Subcutaneous abdominal adipose tissue (tissue), 5 donors: ENCODE results near the gene CHCHD6.

Source experiments
- H3K27ac ChIP-seq: one replicate; pipeline ENCODE4 v1.7.0; 2013; ENCODE audit warnings: low read depth, mild to moderate bottlenecking, inconsistent platforms, low read length, moderate library complexity
- H3K27me3 ChIP-seq, 5 donors: one replicate each; pipeline ENCODE4 v1.7.0; 2013; ENCODE audit warnings: low read length in 5 of 5, inconsistent platforms in 1 of 5; ENCODE audit not compliant: control insufficient read depth in 5 of 5, insufficient read depth in 4 of 5
- H3K36me3 ChIP-seq, 5 donors: one replicate each; pipeline ENCODE4 v1.7.0; 2013; ENCODE audit warnings: low read length in 5 of 5; ENCODE audit not compliant: control insufficient read depth in 5 of 5, insufficient read depth in 5 of 5
- H3K4me1 ChIP-seq, 5 donors: one replicate each; pipeline ENCODE4 v1.7.0; 2013; ENCODE audit warnings: low read length in 5 of 5, mild to moderate bottlenecking in 3 of 5, moderate library complexity in 1 of 5; ENCODE audit not compliant: control insufficient read depth in 5 of 5, insufficient read depth in 5 of 5
- H3K4me3 ChIP-seq, 5 donors: one replicate each; pipeline ENCODE4 v1.7.0; 2013; ENCODE audit warnings: low read length in 5 of 5, low read depth in 1 of 5
- H3K9ac ChIP-seq, 5 donors: one replicate each; pipeline ENCODE4 v1.7.0; 2013; ENCODE audit warnings: low read length in 5 of 5, mild to moderate bottlenecking in 4 of 5, moderate library complexity in 3 of 5
- H3K9me3 ChIP-seq, 5 donors: one replicate each; pipeline ENCODE4 v1.7.0; 2013; ENCODE audit warnings: low read length in 5 of 5; ENCODE audit not compliant: control insufficient read depth in 5 of 5
- donor health status: healthy.
- donor health status: healthy.
- donor health status: healthy.
- donor health status: healthy.
- donor health status: healthy.

Gene CHCHD6

GRCh38 chr3:126988451-126989021 lies 284.5 kb downstream of the CHCHD6 start:
- H3K9me3 ChIP-seq: no peaks in the 10 kb centered on the region
- H3K27me3 ChIP-seq: no peaks in the 10 kb centered on the region
- no peak overlapping the region for H3K9ac ChIP-seq
- no peak overlapping the region for H3K27ac ChIP-seq
- H3K36me3 ChIP-seq: peaks cover 0 to 41% (median 21%) of the 10 kb centered on the region in 5 donors
- peaks cover 0 to 54% (median 42%) of the 10 kb centered on the region in 5 donors for H3K4me1 ChIP-seq
- no peak overlapping the region for H3K4me3 ChIP-seq

DNA sequence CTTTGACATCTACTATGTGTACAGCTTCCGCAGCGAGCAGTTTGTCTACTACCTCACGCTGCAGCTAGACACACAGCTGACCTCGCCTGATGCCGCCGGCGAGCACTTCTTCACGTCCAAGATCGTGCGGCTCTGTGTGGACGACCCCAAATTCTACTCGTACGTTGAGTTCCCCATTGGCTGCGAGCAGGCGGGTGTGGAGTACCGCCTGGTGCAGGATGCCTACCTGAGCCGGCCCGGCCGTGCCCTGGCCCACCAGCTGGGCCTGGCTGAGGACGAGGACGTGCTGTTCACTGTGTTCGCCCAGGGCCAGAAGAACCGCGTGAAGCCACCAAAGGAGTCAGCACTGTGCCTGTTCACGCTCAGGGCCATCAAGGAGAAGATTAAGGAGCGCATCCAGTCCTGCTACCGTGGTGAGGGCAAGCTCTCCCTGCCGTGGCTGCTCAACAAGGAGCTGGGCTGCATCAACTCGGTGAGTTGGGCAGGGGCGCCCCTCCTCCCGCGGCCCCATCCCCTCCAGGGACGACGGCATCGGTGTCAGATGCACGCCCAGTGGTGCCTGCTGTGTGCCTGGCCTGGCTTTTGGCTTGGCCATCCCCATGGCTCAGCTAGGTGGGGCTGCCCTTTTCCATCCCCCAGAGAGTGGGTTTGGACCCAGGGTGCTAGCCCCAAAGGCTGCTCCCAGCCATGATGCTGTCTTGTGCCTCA lies 285.4 kb downstream of the CHCHD6 start:
- Histone ChIP-seq H3K27ac (no peak overlapping the region), H3K27me3 (no peaks in the 10 kb centered on the region), H3K4me1 (peaks cover 7 to 55% (median 43%) of the 10 kb centered on the region in 5 donors), H3K36me3 (peaks cover 0 to 41% (median 21%) of the 10 kb centered on the region in 5 donors), H3K9me3 (no peaks in the 10 kb centered on the region), H3K9ac (no peak overlapping the region), H3K4me3 (no peak overlapping the region)

DNA sequence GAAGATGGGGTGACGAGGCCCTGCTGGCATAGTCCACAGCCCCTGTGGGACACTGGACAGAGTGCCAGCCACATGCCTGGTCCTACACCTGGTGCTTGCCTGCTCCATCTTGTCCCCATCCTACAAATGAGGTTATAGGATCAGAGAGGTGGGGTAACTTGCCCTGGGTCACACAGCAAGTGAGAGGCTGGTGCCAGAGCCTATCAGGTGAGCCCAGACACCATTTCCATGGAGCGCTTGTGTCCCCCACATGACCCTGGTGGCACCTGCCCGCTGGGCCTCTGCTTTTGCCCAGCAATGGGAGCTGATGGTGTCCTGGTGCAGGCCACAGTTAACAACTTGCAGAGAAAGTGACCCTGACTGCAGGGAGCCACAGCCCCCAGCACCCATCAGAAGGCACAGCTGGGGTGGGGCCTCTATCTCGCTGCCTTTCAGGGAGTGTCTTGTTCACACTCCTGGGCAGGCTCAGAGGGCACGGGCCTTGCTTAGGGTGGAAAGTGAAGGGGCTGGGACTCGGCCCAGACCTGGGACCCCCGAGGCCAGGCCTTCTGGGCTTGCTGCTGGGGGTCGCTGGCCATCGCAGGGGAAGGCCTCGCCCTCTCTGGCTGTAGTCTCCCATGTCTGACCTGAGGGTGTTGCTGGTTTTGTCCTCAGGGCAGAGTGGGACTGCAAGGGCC lies 286.1 kb downstream of the CHCHD6 start:
- no peaks in the 10 kb centered on the region for H3K9me3 ChIP-seq
- no peak overlapping the region for H3K27ac ChIP-seq
- no peaks in the 10 kb centered on the region for H3K27me3 ChIP-seq
- no peak overlapping the region for H3K9ac ChIP-seq
- H3K4me3 ChIP-seq: no peak overlapping the region
- H3K4me1 ChIP-seq: peaks cover 7 to 55% (median 43%) of the 10 kb centered on the region in 5 donors
- H3K36me3 ChIP-seq: peaks cover 0 to 43% (median 21%) of the 10 kb centered on the region in 5 donors

DNA sequence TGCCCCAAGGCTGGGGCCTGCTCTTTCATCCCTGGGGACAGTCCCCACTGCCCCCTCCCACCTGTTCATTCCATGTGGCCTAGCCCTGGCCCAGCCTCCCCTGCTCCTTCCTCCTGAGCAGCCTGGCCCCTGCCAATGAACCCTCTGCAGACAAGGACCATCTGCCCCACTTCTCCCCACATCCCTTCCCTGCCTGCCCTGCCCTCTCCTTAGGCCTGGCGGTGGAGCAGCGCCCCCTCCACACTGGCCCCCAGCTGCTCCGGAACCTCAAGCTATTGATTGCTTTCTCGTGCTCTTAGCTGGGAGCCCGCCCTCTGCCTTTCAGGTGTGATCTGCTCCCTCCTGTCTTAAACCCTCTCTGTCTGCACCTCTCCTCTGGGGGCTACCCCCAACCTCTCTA lies 286.9 kb downstream of the CHCHD6 start:
- H3K27me3 ChIP-seq: no peaks in the 10 kb centered on the region
- peaks cover 0 to 43% (median 21%) of the 10 kb centered on the region in 5 donors for H3K36me3 ChIP-seq
- no peak overlapping the region for H3K27ac ChIP-seq
- no peak overlapping the region for H3K4me3 ChIP-seq
- no peak overlapping the region for H3K9ac ChIP-seq
- peaks cover 7 to 53% (median 37%) of the 10 kb centered on the region in 5 donors for H3K4me1 ChIP-seq
- no peaks in the 10 kb centered on the region for H3K9me3 ChIP-seq

GRCh38 chr3:126991366-126992200 lies 287.5 kb downstream of the CHCHD6 start:
- Histone ChIP-seq H3K4me3 (no peak overlapping the region), H3K9ac (peak overlapping the region in 1 of 5 donors; percentile 37), H3K27ac (no peak overlapping the region), H3K27me3 (no peaks in the 10 kb centered on the region), H3K36me3 (peaks cover 0 to 47% (median 21%) of the 10 kb centered on the region in 5 donors), H3K9me3 (no peaks in the 10 kb centered on the region), H3K4me1 (peaks cover 7 to 52% (median 36%) of the 10 kb centered on the region in 5 donors)

- H3K36me3 ChIP-seq: peaks cover 0 to 53% (median 21%) of the 10 kb centered on the region in 5 donors
- peaks cover 8 to 47% (median 30%) of the 10 kb centered on the region in 5 donors for H3K4me1 ChIP-seq
- no peak overlapping the region for H3K4me3 ChIP-seq
- H3K9me3 ChIP-seq: no peaks in the 10 kb centered on the region
- no peak overlapping the region for H3K9ac ChIP-seq
- H3K27ac ChIP-seq: no peak overlapping the region
- H3K27me3 ChIP-seq: no peaks in the 10 kb centered on the region
Observed at GRCh38 chr3:126992216-126992615, 288.2 kb downstream of the CHCHD6 start.

DNA sequence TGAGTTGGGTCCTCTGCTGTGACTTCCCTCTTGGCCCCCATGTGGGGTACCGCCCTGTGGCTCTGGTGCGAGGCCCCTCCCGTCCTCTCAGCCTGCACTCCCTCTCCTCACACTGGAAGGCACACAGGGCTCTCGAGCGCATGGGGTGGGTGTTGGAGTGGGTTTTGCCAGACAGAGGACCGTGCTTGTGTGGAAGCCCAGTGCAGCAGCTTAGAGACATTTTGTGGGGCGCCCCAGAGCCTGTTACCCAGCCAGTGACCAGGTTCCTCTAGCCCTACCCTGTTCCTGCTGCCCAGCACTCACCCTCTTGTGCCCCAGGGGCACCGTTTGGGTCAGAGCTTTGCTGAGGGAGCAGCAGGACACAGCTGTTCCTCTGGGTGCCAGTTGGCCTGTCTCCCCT lies 288.7 kb downstream of the CHCHD6 start:
- no peak overlapping the region for H3K27ac ChIP-seq

DNA sequence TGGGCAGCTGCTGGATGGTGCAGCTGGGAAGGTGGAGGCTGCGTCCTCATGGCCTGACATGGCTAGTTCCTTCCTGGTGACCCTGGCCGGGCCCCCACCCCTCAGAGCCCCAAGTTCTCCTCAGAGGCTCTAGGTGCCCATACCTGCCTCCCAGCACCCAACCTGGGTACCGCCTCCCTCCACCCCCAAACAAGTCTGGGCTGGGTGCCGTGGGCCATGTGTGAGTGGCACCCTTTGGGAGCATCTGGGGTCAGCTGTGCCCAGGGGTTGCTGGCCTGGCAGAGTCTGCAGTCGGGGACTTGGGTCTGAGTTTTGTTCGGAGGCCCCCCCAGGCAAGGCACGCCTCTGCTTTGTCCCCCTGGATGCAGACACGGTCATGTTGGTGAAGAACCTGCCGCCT lies 289.4 kb downstream of the CHCHD6 start:
- Histone ChIP-seq H3K9ac (no peak overlapping the region), H3K4me1 (peaks cover 8 to 47% (median 31%) of the 10 kb centered on the region in 5 donors), H3K4me3 (no peak overlapping the region), H3K27me3 (peaks cover 0 to 3% (median 0%) of the 10 kb centered on the region in 5 donors), H3K9me3 (no peaks in the 10 kb centered on the region), H3K36me3 (peaks cover 0 to 56% (median 22%) of the 10 kb centered on the region in 5 donors), H3K27ac (no peak overlapping the region)

More for the DNA sequence above, 288.7 kb downstream of the CHCHD6 start:
- Histone ChIP-seq H3K4me3 (no peak overlapping the region), H3K27me3 (no peaks in the 10 kb centered on the region), H3K4me1 (peaks cover 8 to 45% (median 29%) of the 10 kb centered on the region in 5 donors), H3K9ac (no peak overlapping the region), H3K36me3 (peaks cover 0 to 53% (median 23%) of the 10 kb centered on the region in 5 donors), H3K9me3 (no peaks in the 10 kb centered on the region)

DNA sequence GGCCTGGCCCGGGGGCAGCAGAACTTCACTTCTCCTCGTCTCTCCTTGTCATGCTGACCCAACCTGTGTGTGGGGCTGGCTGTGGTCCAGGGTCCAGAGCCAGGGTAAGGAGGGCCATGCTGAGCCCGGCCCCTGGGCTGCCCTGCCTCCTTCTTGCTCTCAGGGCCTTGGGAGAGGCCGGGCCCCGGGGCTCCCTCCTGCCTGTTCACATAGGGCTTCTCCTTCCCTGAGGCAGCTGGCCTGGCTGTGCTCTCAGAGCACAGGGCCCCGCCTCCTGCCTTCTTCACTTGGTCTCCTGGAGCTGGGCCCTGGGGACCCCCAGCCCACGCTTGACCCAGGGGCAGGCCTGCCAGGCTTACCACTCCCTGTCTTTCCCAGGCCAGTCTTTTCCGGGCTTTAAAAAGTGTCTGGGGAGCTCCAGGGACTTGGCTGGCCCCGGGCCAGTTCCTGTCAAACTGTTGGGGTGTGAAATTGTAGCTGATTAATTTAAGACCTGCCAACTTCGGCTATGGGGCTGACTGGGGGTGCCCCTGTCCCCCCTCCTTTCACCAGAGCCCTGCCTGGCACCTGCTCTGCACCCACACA lies 290.7 kb downstream of the CHCHD6 start:
- Histone ChIP-seq H3K27ac (peak overlapping the region; percentile 23), H3K4me1 (peaks cover 8 to 56% (median 40%) of the 10 kb centered on the region in 5 donors), H3K4me3 (no peak overlapping the region), H3K9me3 (no peaks in the 10 kb centered on the region), H3K9ac (peak overlapping the region in 1 of 5 donors; percentile 6), H3K27me3 (peaks cover 0 to 3% (median 0%) of the 10 kb centered on the region in 5 donors), H3K36me3 (peaks cover 0 to 45% (median 9%) of the 10 kb centered on the region in 5 donors)
